Activated CD8-positive, alpha-beta memory T cell treated with anti-CD3 and anti-CD28 coated beads for 4 hours (primary cell): Measurements from ENCODE around the gene CHAC1.

Experiments
- DNase-seq, 2 donors: peaks; one replicate each; pipeline ENCODE4 v3.0.0-alpha.2; 2020; ENCODE audit warnings: low read depth in 2 of 2

CHAC1 gene

GRCh38 chr15:40923551-40923950, 29.7 kb upstream of the CHAC1 start:
- DNase-seq, result no peak

- DNase-seq, result no peak
These were observed 27.8 kb upstream of the CHAC1 start for GRCh38 chr15:40925495-40925862.

GRCh38 chr15:40925863-40926658, 27.2 kb upstream of the CHAC1 start:
- no peak for DNase-seq

- DNase-seq, result no peak
These were observed 26.4 kb upstream of the CHAC1 start for GRCh38 chr15:40926659-40927494.

- no peak for DNase-seq
These were observed 25.8 kb upstream of the CHAC1 start for GRCh38 chr15:40927495-40927872.

GRCh38 chr15:40927873-40928806, 25.1 kb upstream of the CHAC1 start:
- no peak for DNase-seq

- no peak for DNase-seq
These were observed 24.2 kb upstream of the CHAC1 start, which contains the start of gene DLL4 for GRCh38 chr15:40928821-40929659. TSS of gene DLL4 (plus strand) at chr15:40929340. CDS start at chr15:40929669, 329 bp downstream.

- DNase-seq, result no peak
These were observed 23.4 kb upstream of the CHAC1 start for GRCh38 chr15:40929660-40930429.

- DNase-seq, result no peak
These were observed 22.6 kb upstream of the CHAC1 start for GRCh38 chr15:40930430-40931299.

GRCh38 chr15:40931300-40932142, 21.8 kb upstream of the CHAC1 start:
- DNase-seq, result no peak

GRCh38 chr15:40932156-40932555, 21.1 kb upstream of the CHAC1 start:
- DNase-seq, result no peak

GRCh38 chr15:40932649-40933516, 20.4 kb upstream of the CHAC1 start:
- DNase-seq, result no peak

GRCh38 chr15:40933517-40933902, 19.8 kb upstream of the CHAC1 start:
- DNase-seq, result no peak

GRCh38 chr15:40934457-40934856, 18.8 kb upstream of the CHAC1 start:
- DNase-seq, result no peak

GRCh38 chr15:40936234-40936708, 17.0 kb upstream of the CHAC1 start:
- no peak for DNase-seq

- no peak for DNase-seq
These were observed 16.3 kb upstream of the CHAC1 start for GRCh38 chr15:40936709-40937666.
